NT2/D1 (cell line): ENCODE measurements around the gene DMBX1.

Experiments
- YY1 ChIP-seq: IDR thresholded peaks from 2 replicates; pipeline ENCODE4 v1.6.1; 2011; ENCODE audit not compliant: insufficient read length, insufficient read depth
- ZNF274 ChIP-seq: IDR thresholded peaks from 2 replicates; pipeline ENCODE4 v1.6.1; 2011; ENCODE audit warnings: mild to moderate bottlenecking, low read depth, low read length

DNA sequence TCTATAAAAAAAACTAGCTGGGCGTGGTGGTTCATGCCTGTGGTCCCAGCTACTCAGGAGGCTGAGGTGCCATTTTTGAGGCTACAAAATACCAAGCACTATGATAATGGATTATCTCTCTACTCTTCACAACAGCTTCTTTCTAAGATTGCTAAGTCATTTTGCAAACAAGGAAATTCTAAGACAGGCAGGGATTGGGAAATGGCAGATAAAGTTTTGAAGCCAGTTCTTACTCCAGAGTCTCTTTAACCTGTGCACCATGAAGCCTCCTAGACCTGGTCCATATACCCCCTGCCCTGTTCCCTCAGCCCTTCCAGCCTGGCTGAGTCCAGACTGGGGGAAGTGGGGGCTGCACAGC, 39.5 kb upstream of the DMBX1 start:
- TF ChIP-seq ZNF274 (no peak), YY1 (no peak)
